Mesodermal cell (in vitro differentiated cells): ENCODE results near the gene TANGO6.

Experiments used
- H3K27ac ChIP-seq: 2 replicates; pipeline ENCODE4 v1.7.0; 2013; ENCODE audit warnings: mild to moderate bottlenecking, low read depth, low read length, moderate library complexity; ENCODE audit not compliant: severe bottlenecking
- H3K36me3 ChIP-seq: 2 replicates; pipeline ENCODE4 v1.7.1; 2013; ENCODE audit warnings: mild to moderate bottlenecking, low read length, moderate library complexity; ENCODE audit not compliant: control insufficient read depth, insufficient read depth
- H3K4me1 ChIP-seq: one replicate; pipeline ENCODE4 v1.7.1; 2013; ENCODE audit warnings: mild to moderate bottlenecking, low read length; ENCODE audit not compliant: insufficient read depth, control insufficient read depth, poor library complexity, severe bottlenecking
- H3K4me3 ChIP-seq: 2 replicates; pipeline ENCODE4 v1.7.0; 2013; ENCODE audit warnings: low read length, control low read depth, mild to moderate bottlenecking; ENCODE audit not compliant: insufficient read depth, poor library complexity, severe bottlenecking; ENCODE audit errors: extremely low read depth
- H3K9me3 ChIP-seq: 2 replicates; pipeline ENCODE4 v1.7.1; 2013; ENCODE audit warnings: mild to moderate bottlenecking, low read length, moderate library complexity; ENCODE audit not compliant: control insufficient read depth
- WGBS, 2 experiments: methylation state at CpG; one replicate each; pipeline ENCODE4 v1.1.5; 2013; ENCODE audit warnings: missing lambda C conversion rate in 2 of 2; ENCODE audit not compliant: insufficient coverage in 2 of 2; 5-methylcytosine and 5-hydroxymethylcytosine counted together

TANGO6 gene

GRCh38 chr16:69110406-69110805 lies 267.1 kb downstream of the TANGO6 start:
- H3K27ac ChIP-seq = no peak overlapping the region
- H3K4me1 ChIP-seq = peaks cover 11% of the 10 kb centered on the region
- WGBS, 2 experiments = 91 to 92% methylated on average over 6 to 7 of the region's 7 CpGs
- peaks cover 34% of the 10 kb centered on the region for H3K36me3 ChIP-seq
- H3K9me3 ChIP-seq = no peaks in the 10 kb centered on the region
- H3K4me3 ChIP-seq = no peak overlapping the region

DNA sequence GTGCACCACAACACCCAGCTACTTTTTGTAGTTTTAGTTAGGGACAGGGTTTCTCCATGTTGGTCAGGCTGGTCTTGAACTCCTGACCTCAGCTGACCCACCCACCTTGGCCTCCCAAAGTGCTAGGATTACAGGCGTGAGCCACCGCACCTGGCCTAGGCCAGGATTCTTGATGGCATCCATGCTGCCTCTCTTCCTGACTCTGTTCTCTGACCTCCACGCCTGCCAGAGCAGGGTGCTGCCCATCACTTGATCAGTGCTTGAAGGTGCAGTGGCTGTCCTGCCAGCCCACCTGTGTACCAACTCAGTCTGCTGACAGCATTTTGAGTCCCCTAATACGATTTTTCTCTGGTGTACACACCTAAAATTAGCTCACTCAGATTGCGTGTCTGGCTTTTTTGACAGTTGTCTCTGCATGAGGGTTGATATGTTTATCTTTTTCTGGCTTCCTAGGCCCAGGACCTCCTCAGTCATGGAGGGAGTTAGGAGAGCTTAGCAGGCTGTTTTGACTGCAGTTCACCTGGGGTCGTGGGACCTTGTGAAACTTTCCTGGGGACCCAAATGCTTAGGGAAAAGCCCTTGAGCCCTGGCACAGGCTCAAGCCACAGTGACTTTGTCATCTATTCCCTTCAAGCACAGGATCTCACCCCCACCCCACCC lies 268.0 kb downstream of the TANGO6 start:
- no peak overlapping the region for H3K4me3 ChIP-seq
- H3K9me3 ChIP-seq = no peaks in the 10 kb centered on the region
- H3K36me3 ChIP-seq = peaks cover 43% of the 10 kb centered on the region
- WGBS, 2 experiments = 92 to 93% methylated on average over 5 to 6 of the region's 6 CpGs
- H3K4me1 ChIP-seq = peaks cover 11% of the 10 kb centered on the region
- no peak overlapping the region for H3K27ac ChIP-seq

- WGBS, 2 experiments = 93 to 94% methylated on average over 5 of the region's 5 CpGs
- no peak overlapping the region for H3K4me3 ChIP-seq
- H3K36me3 ChIP-seq = peaks cover 49% of the 10 kb centered on the region
- no peak overlapping the region for H3K27ac ChIP-seq
- H3K9me3 ChIP-seq = no peaks in the 10 kb centered on the region
- H3K4me1 ChIP-seq = peaks cover 9% of the 10 kb centered on the region
These were observed 268.5 kb downstream of the TANGO6 start for GRCh38 chr16:69111876-69112230.

GRCh38 chr16:69112285-69113129 lies 269.2 kb downstream of the TANGO6 start:
- H3K4me1 ChIP-seq = peaks cover 6% of the 10 kb centered on the region
- 72 to 88% methylated on average over 2 to 6 of the region's 6 CpGs for WGBS, 2 experiments
- H3K4me3 ChIP-seq = no peak overlapping the region
- H3K36me3 ChIP-seq = peaks cover 55% of the 10 kb centered on the region
- H3K27ac ChIP-seq = no peak overlapping the region
- H3K9me3 ChIP-seq = no peaks in the 10 kb centered on the region

GRCh38 chr16:69113216-69113615 lies 269.9 kb downstream of the TANGO6 start:
- H3K4me1 ChIP-seq = peaks cover under 1% of the 10 kb centered on the region
- peaks cover 62% of the 10 kb centered on the region for H3K36me3 ChIP-seq
- H3K9me3 ChIP-seq = no peaks in the 10 kb centered on the region
- WGBS, 2 experiments = 95 to 96% methylated on average over 7 of the region's 7 CpGs
- H3K4me3 ChIP-seq = no peak overlapping the region
- H3K27ac ChIP-seq = no peak overlapping the region

GRCh38 chr16:69114346-69114975 lies 271.1 kb downstream of the TANGO6 start:
- 95 to 98% methylated on average over 23 to 25 of the region's 25 CpGs for WGBS, 2 experiments
- H3K4me3 ChIP-seq = no peak overlapping the region
- peaks cover 74% of the 10 kb centered on the region for H3K36me3 ChIP-seq
- no peak overlapping the region for H3K27ac ChIP-seq
- no peaks in the 10 kb centered on the region for H3K4me1 ChIP-seq
- no peaks in the 10 kb centered on the region for H3K9me3 ChIP-seq

GRCh38 chr16:69114976-69115355 lies 271.6 kb downstream of the TANGO6 start:
- H3K36me3 ChIP-seq = peaks cover 74% of the 10 kb centered on the region
- WGBS, 2 experiments = 94 to 96% methylated on average over 5 to 6 of the region's 6 CpGs
- no peak overlapping the region for H3K4me3 ChIP-seq
- H3K9me3 ChIP-seq = no peaks in the 10 kb centered on the region
- H3K27ac ChIP-seq = no peak overlapping the region
- no peaks in the 10 kb centered on the region for H3K4me1 ChIP-seq

- Histone ChIP-seq H3K4me3 (no peak overlapping the region), H3K4me1 (no peaks in the 10 kb centered on the region), H3K27ac (no peak overlapping the region), H3K36me3 (peaks cover 75% of the 10 kb centered on the region), H3K9me3 (no peaks in the 10 kb centered on the region)
- WGBS, 2 experiments = 95 to 98% methylated on average over 3 of the region's 5 CpGs
These were observed 272.0 kb downstream of the TANGO6 start for GRCh38 chr16:69115361-69115760.

GRCh38 chr16:69115837-69116236 lies 272.5 kb downstream of the TANGO6 start:
- H3K36me3 ChIP-seq = peaks cover 75% of the 10 kb centered on the region
- no peaks in the 10 kb centered on the region for H3K4me1 ChIP-seq
- 60 to 71% methylated on average over 1 of the region's 1 CpG for WGBS, 2 experiments

DNA sequence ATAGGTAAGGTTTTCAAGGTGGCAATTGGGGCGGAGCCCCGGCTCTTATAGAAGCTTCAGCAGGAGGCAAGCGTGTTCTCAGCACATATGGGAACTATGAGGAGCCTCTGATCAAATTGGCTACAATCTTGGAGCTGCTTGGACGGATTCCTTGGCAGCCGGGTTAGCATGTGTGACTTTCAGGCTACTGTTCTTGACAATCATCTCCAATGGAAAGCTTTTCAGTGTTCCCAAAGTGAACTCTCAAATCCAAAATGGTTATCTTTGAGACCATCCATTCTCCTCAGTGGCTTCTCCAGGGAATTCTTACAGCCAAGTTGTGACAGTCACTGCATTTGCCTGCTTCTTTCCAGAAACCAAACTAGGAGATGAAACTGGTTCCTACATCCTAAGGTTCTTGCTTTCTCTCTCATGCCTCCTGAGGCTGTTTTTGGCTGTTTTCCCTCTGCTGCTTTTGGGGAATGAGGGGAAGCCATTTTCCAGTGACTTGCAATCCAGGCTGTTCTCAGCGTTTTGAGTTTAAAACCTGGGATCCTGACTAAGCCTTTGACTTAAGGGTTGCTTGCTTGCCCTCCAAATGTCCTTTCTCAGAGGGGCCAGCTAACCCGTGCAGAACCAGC lies 273.0 kb downstream of the TANGO6 start:
- Histone ChIP-seq H3K4me3 (no peak overlapping the region), H3K9me3 (no peaks in the 10 kb centered on the region), H3K27ac (no peak overlapping the region), H3K4me1 (no peaks in the 10 kb centered on the region), H3K36me3 (peaks cover 80% of the 10 kb centered on the region)
- 97 to 98% methylated on average over 6 to 7 of the region's 7 CpGs for WGBS, 2 experiments

More at GRCh38 chr16:69115837-69116236, 272.5 kb downstream of the TANGO6 start:
- Histone ChIP-seq H3K27ac (no peak overlapping the region), H3K9me3 (no peaks in the 10 kb centered on the region), H3K4me3 (no peak overlapping the region)
